SIG-M5 treated with dmso at 0.1 percent for 504 hours (cell line): Measurements from ENCODE around the gene OLFM1.

Experiments used
- DNase-seq: peaks from one replicate; lab custom pipeline; 2025; ENCODE audit not compliant: unreplicated experiment; lab: John Stamatoyannopoulos, UW

OLFM1 gene

GRCh38 chr9:135130207-135130976 is 42.9 kb downstream of the OLFM1 start:
- DNase-seq = no peak

GRCh38 chr9:135131488-135131887 is 44.0 kb downstream of the OLFM1 start:
- DNase-seq = no peak

GRCh38 chr9:135132008-135132407 is 44.5 kb downstream of the OLFM1 start:
- no peak for DNase-seq

- DNase-seq = no peak
These were observed 47.0 kb downstream of the OLFM1 start for GRCh38 chr9:135134268-135135022.

- DNase-seq = no peak
These were observed 47.9 kb downstream of the OLFM1 start for GRCh38 chr9:135135171-135135928.

- DNase-seq = no peak
These were observed 48.5 kb downstream of the OLFM1 start for GRCh38 chr9:135135929-135136315.

GRCh38 chr9:135136481-135136880 is 49.0 kb downstream of the OLFM1 start:
- DNase-seq = no peak

GRCh38 chr9:135136991-135137832 is 49.7 kb downstream of the OLFM1 start:
- DNase-seq = no peak

GRCh38 chr9:135138078-135138855 is 50.8 kb downstream of the OLFM1 start:
- DNase-seq = no peak

GRCh38 chr9:135139366-135139959 is 52.0 kb downstream of the OLFM1 start:
- DNase-seq = no peak

GRCh38 chr9:135141183-135141774 is 53.8 kb downstream of the OLFM1 start:
- no peak for DNase-seq

- DNase-seq = no peak
These were observed 57.2 kb downstream of the OLFM1 start for GRCh38 chr9:135144581-135145170.

- DNase-seq = no peak
These were observed 57.8 kb downstream of the OLFM1 start for GRCh38 chr9:135145312-135145711.

- DNase-seq = no peak
These were observed 58.8 kb downstream of the OLFM1 start for GRCh38 chr9:135146241-135146640.

- DNase-seq = no peak
These were observed 59.5 kb downstream of the OLFM1 start for GRCh38 chr9:135146766-135147473.

GRCh38 chr9:135147474-135147805 is 60.0 kb downstream of the OLFM1 start:
- DNase-seq = no peak

- DNase-seq = no peak
These were observed 60.5 kb downstream of the OLFM1 start for GRCh38 chr9:135147938-135148337.

- no peak for DNase-seq
These were observed 60.9 kb downstream of the OLFM1 start for GRCh38 chr9:135148386-135148785.
